Measurements from ENCODE around the gene SEMA5A. TPM values are rescaled to one million over a fixed set of nuclear protein-coding genes. Genes with fewer than 3 reads are reported as not detected.

SEMA5A gene
- total and polyA plus RNA-seq, 2 of the 13 experiments (the other 11 are each of a cell fraction or from before 2014, with no cell fraction given): 0.01 TPM; not detected in 1

DNA sequence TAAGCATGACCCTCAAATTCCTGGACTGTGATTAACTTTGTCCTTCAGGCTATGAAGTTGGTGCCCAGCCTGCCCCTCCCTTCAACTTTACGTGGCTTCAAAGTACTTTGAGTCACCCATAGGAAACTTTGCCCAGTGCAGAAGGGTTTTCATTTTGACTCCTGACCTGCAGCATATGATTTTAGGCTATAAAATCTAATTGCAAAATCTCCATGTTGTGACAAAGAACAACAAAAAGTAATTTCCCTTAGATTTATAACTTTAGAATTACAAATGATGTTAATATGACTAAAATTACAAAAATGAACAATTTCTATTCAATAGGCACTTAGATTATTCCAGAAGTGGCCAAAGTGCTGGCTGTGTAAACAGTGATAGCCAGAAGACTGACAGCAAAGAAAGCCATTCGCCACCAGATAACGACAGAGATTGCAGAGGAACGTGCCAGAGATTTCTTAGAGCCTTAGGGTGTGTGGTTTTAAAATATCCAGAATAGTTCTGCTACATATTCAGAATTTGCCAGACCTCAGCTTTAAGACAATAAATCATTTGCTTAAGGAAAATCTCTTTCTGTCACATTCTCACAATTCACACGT is 197.4 kb downstream of the SEMA5A start:
- TF ChIP-seq TSC22D2 (CRISPR knock-in tag; IDR thresholded peaks at IDR 0.05; ENCODE audit: borderline replicate concordance): no peak
- TF ChIP-seq XRCC5 (optimal IDR thresholded peaks at IDR 0.05; ENCODE audit: low read length): no peak
- no peak for TF ChIP-seq REXO4 (CRISPR knock-in tag; IDR thresholded peaks at IDR 0.05; ENCODE audit: borderline replicate concordance)
- TF ChIP-seq KDM2A (CRISPR knock-in tag; IDR thresholded peaks at IDR 0.05; ENCODE audit: borderline replicate concordance, low read depth): no peak
- TF ChIP-seq NBN (conservative IDR thresholded peaks at IDR 0.05): no peak
- TF ChIP-seq ZNF777 (CRISPR knock-in tag; IDR thresholded peaks at IDR 0.05): no peak
- TF ChIP-seq ZNF331 (CRISPR knock-in tag; IDR thresholded peaks at IDR 0.05): no peak
- TF ChIP-seq BRCA1 (CRISPR knock-in tag; IDR thresholded peaks at IDR 0.05): no peak
- Histone ChIP-seq H3K4me2 (ENCODE audit: low read depth, low read length) (no peak overlapping the region), H3K36me3 (replicated peaks in 1 of 2; ENCODE audit: control insufficient read depth in 1 of 2, insufficient read depth in 2 of 2, low read length in 2 of 2) (no peaks in the 10 kb centered on the region), H3K79me2 (ENCODE audit: insufficient read depth, low read length) (no peaks in the 10 kb centered on the region), H3K4me1 (ENCODE audit: insufficient read depth, low read length) (no peaks in the 10 kb centered on the region), H3K27me3 (ENCODE audit: control insufficient read depth in 1 of 2, insufficient read depth in 2 of 2, low read length in 2 of 2) (no peaks in the 10 kb centered on the region), H3K27ac (ENCODE audit: extremely low read length, insufficient read depth, low read length) (no peak overlapping the region), H3K4me3 (replicated peaks in 1 of 3; ENCODE audit: insufficient read depth in 1 of 3, low read depth in 2 of 3, low read length in 3 of 3) (no peak overlapping the region), H3K9me3 (ENCODE audit: low read length) (no peaks in the 10 kb centered on the region), H3K9ac (ENCODE audit: insufficient read depth, low read depth, low read length) (no peak overlapping the region), H4K20me1 (ENCODE audit: insufficient read depth, low read length) (no peaks in the 10 kb centered on the region), H2AFZ (ENCODE audit: low read length) (no peak overlapping the region)
- FAIRE-seq (no peak), DNase-seq (ENCODE audit: low spot score) (no peak), ATAC-seq (no peak)
- no TSS peak for BruUV-seq (replicated peaks)
- ChIA-PET POLR2A (no interaction called here), CTCF (ENCODE audit: low intra/inter-chr PET ratio, low total read pairs) (no interaction called here)
- intact Hi-C loops (cut with micrococcal nuclease; ENCODE audit: unreplicated experiment): no loop called here
- WGBS (ENCODE audit: low lambda C conversion rate): 2% methylated on average over 5 of the region's 5 CpGs
- in situ Hi-C loops (cut with HindIII; ENCODE audit: extremely low pct_ligation_motif_present, low pct_unique_long_range_greater_than_20kb): no loop called here

GRCh38 chr5:9347541-9348295 is 198.2 kb downstream of the SEMA5A start:
- Histone ChIP-seq H3K9me3 (ENCODE audit: low read length) (no peaks in the 10 kb centered on the region), H2AFZ (ENCODE audit: low read length) (no peak overlapping the region), H3K27ac (ENCODE audit: extremely low read length, insufficient read depth, low read length) (no peak overlapping the region), H3K4me2 (ENCODE audit: low read depth, low read length) (no peak overlapping the region), H3K4me3 (replicated peaks in 1 of 3; ENCODE audit: insufficient read depth in 1 of 3, low read depth in 2 of 3, low read length in 3 of 3) (no peak overlapping the region), H3K4me1 (ENCODE audit: insufficient read depth, low read length) (no peaks in the 10 kb centered on the region), H4K20me1 (ENCODE audit: insufficient read depth, low read length) (no peaks in the 10 kb centered on the region), H3K36me3 (replicated peaks in 1 of 2; ENCODE audit: control insufficient read depth in 1 of 2, insufficient read depth in 2 of 2, low read length in 2 of 2) (no peaks in the 10 kb centered on the region), H3K79me2 (ENCODE audit: insufficient read depth, low read length) (no peaks in the 10 kb centered on the region), H3K9ac (ENCODE audit: insufficient read depth, low read depth, low read length) (no peak overlapping the region), H3K27me3 (ENCODE audit: control insufficient read depth in 1 of 2, insufficient read depth in 2 of 2, low read length in 2 of 2) (no peaks in the 10 kb centered on the region)
- DNase-seq (ENCODE audit: low spot score): no peak
- WGBS (ENCODE audit: low lambda C conversion rate): 2% methylated on average over 7 of the region's 7 CpGs
- no TSS peak for BruUV-seq (replicated peaks)
- CTCF ChIA-PET (ENCODE audit: low intra/inter-chr PET ratio, low total read pairs): no interaction called here
- FAIRE-seq: no peak
- ATAC-seq: no peak
- in situ Hi-C loops (cut with HindIII; ENCODE audit: extremely low pct_ligation_motif_present, low pct_unique_long_range_greater_than_20kb) (no loop called here), intact Hi-C loops (cut with micrococcal nuclease; ENCODE audit: unreplicated experiment) (no loop called here)
- POLR2A ChIA-PET: no interaction called here
- no peak for TF ChIP-seq MLXIP (CRISPR knock-in tag; IDR thresholded peaks at IDR 0.05; ENCODE audit: borderline replicate concordance)
- TF ChIP-seq IRF2 (CRISPR knock-in tag; IDR thresholded peaks at IDR 0.05): no peak
- no peak for TF ChIP-seq MTERF4 (CRISPR knock-in tag; IDR thresholded peaks at IDR 0.05)
- TF ChIP-seq ZNF547 (CRISPR knock-in tag; IDR thresholded peaks at IDR 0.05): no peak
- TF ChIP-seq NFYB (CRISPR knock-in tag; IDR thresholded peaks at IDR 0.05): no peak
- no peak for TF ChIP-seq STAT5B (CRISPR knock-in tag; IDR thresholded peaks at IDR 0.05)
